Measurements from ENCODE around the gene FOXN4.
A peak's percentile ranks its signal among the peaks of the same experiment; 100 is the strongest.

FOXN4 gene

GRCh38 chr12:109264943-109265650, 44.0 kb downstream of the FOXN4 start:
- TF ChIP-seq, protein P1, sequence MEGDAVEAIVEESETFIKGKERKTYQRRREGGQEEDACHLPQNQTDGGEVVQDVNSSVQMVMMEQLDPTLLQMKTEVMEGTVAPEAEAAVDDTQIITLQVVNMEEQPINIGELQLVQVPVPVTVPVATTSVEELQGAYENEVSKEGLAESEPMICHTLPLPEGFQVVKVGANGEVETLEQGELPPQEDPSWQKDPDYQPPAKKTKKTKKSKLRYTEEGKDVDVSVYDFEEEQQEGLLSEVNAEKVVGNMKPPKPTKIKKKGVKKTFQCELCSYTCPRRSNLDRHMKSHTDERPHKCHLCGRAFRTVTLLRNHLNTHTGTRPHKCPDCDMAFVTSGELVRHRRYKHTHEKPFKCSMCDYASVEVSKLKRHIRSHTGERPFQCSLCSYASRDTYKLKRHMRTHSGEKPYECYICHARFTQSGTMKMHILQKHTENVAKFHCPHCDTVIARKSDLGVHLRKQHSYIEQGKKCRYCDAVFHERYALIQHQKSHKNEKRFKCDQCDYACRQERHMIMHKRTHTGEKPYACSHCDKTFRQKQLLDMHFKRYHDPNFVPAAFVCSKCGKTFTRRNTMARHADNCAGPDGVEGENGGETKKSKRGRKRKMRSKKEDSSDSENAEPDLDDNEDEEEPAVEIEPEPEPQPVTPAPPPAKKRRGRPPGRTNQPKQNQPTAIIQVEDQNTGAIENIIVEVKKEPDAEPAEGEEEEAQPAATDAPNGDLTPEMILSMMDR (IDR thresholded peaks at IDR 0.05; ENCODE audit: control insufficient read depth, insufficient read depth, low read depth, low read length, missing control alignments) = no peak

GRCh38 chr12:109264095-109264942, 44.8 kb downstream of the FOXN4 start:
- TF ChIP-seq, protein P1 (IDR thresholded peaks at IDR 0.05; ENCODE audit: control insufficient read depth, insufficient read depth, low read depth, low read length, missing control alignments) = peak; percentile 90
- DNase-seq (ENCODE audit: low read depth) = no peak
- no peak overlapping the region for H3K4me3 ChIP-seq (ENCODE audit: control insufficient read depth, low read depth, low read length)

More at GRCh38 chr12:109264943-109265650, 44.0 kb downstream of the FOXN4 start:
- no peak overlapping the region for H3K4me3 ChIP-seq (ENCODE audit: control insufficient read depth, low read depth, low read length)
- DNase-seq (ENCODE audit: low read depth) = no peak

DNA sequence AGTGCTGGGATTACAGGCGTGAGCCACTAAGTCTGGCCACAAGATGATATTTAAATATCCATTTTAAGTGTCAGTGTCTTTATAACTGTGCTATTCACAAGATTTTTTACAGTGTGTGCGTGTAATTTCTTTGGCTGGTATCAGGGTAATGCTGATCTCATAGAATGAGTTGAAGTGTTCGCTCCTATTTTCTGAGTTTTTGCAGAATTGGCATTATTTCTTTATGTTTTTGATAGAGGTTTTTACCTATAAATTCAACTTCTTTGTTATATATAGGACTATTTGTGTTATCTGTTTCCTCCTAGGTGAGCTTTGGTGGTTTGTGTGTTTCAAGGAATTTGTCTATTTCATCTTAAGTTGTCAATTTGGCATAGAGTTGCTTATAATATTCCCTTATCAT, 45.6 kb downstream of the FOXN4 start:
- no peak overlapping the region for H3K4me3 ChIP-seq (ENCODE audit: control insufficient read depth, low read depth, low read length)
- TF ChIP-seq, protein P1 (IDR thresholded peaks at IDR 0.05; ENCODE audit: control insufficient read depth, insufficient read depth, low read depth, low read length, missing control alignments) = no peak
- DNase-seq (ENCODE audit: low read depth) = no peak

- TF ChIP-seq, protein P1 (IDR thresholded peaks at IDR 0.05; ENCODE audit: control insufficient read depth, insufficient read depth, low read depth, low read length, missing control alignments) = no peak
- DNase-seq (ENCODE audit: low read depth) = no peak
These were observed 47.1 kb downstream of the FOXN4 start for GRCh38 chr12:109261939-109262338.

GRCh38 chr12:109261087-109261486, 48.0 kb downstream of the FOXN4 start:
- TF ChIP-seq, protein P1 (IDR thresholded peaks at IDR 0.05; ENCODE audit: control insufficient read depth, insufficient read depth, low read depth, low read length, missing control alignments) = no peak
- H3K4me3 ChIP-seq (ENCODE audit: control insufficient read depth, low read depth, low read length) = no peak overlapping the region
- DNase-seq (ENCODE audit: low read depth) = no peak

More at GRCh38 chr12:109261939-109262338, 47.1 kb downstream of the FOXN4 start:
- no peak overlapping the region for H3K4me3 ChIP-seq (ENCODE audit: control insufficient read depth, low read depth, low read length)

DNA sequence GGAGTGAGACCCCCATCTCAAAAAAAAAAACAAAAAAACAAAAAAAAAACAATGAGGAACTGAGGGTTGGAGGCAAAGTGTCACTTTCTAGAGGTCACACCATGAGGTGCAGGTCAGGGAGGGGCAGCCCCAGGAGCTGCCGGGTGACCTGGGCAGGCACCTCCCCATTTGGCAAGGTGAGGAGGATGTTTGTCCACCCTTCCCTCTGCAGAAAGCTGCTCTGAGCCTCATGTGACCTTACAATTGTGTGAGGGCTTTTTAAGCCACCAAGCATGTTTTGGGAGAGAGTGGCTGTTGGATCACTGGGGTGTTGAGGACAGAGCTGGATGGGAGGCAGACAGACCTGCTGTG, 49.6 kb downstream of the FOXN4 start:
- no peak for DNase-seq (ENCODE audit: low read depth)
- H3K4me3 ChIP-seq (ENCODE audit: control insufficient read depth, low read depth, low read length) = no peak overlapping the region
- TF ChIP-seq, protein P1 (IDR thresholded peaks at IDR 0.05; ENCODE audit: control insufficient read depth, insufficient read depth, low read depth, low read length, missing control alignments) = no peak

Measured in AG09309 (cell line).